Lung microvascular endothelial cell (primary cell): ENCODE results near the gene MAT2A. TPM values are rescaled to one million over a fixed set of nuclear protein-coding genes. Genes with fewer than 3 reads are reported as not detected.
"Not testable (repeated sequence)": the region's sequence is repeated elsewhere in the genome, so short reads cannot be mapped to it uniquely, and the experiment has no call there.

Experiments used
- DNase-seq, 2 donors: peaks; one replicate each; pipeline versions ENCODE4 v3.0.0 to v3.0.0-alpha.2; 2010; ENCODE audit warnings: low read depth in 2 of 2
- total RNA-seq: library from RNA; depleted of rRNA; stranded (reverse); fragments of >200 nt; gene quantifications from 2 replicates; pipeline ENCODE4 v1.2.1, GENCODE V29; 2014

MAT2A gene
- total RNA-seq, 1 donor from 2014 or later = 108 TPM

- no peak for DNase-seq
Measured at GRCh38 chr2:85547089-85547858, 8.3 kb downstream of the MAT2A start.

GRCh38 chr2:85547859-85548607, 9.1 kb downstream of the MAT2A start:
- DNase-seq = no peak

- DNase-seq = no peak
Measured at GRCh38 chr2:85548608-85548900, 9.6 kb downstream of the MAT2A start.

GRCh38 chr2:85549095-85549494, 10.1 kb downstream of the MAT2A start:
- no peak for DNase-seq

GRCh38 chr2:85549826-85550225, 10.9 kb downstream of the MAT2A start:
- peak in 1 of 2 donors; percentile 84 for DNase-seq

GRCh38 chr2:85550486-85550885, 11.5 kb downstream of the MAT2A start:
- DNase-seq = no peak

GRCh38 chr2:85551698-85552678, 13.0 kb downstream of the MAT2A start:
- DNase-seq = peak; percentile 81 to 85

GRCh38 chr2:85553184-85553583, 14.2 kb downstream of the MAT2A start:
- no peak for DNase-seq

- DNase-seq = no peak
Measured at GRCh38 chr2:85554980-85555612, 16.1 kb downstream of the MAT2A start.

GRCh38 chr2:85557130-85557529, 18.2 kb downstream of the MAT2A start:
- DNase-seq = no peak

GRCh38 chr2:85558160-85558559, 19.2 kb downstream of the MAT2A start:
- no peak for DNase-seq

- DNase-seq = not testable (repeated sequence)
Measured at GRCh38 chr2:85560403-85560726, 21.4 kb downstream of the MAT2A start.

- DNase-seq = peak in 1 of 2 donors; percentile 11
Measured at GRCh38 chr2:85560812-85561279, 21.9 kb downstream of the MAT2A start.

- peak; percentile 95 to 96 for DNase-seq
Measured at GRCh38 chr2:85561280-85562212, 22.6 kb downstream of the MAT2A start, which contains the start of gene GGCX. GGCX (minus strand) TSS chr2:85561493; CDS start chr2:85561428, 65 bp downstream.

- DNase-seq = no peak
Measured at GRCh38 chr2:85564144-85564563, 25.2 kb downstream of the MAT2A start.

- no peak for DNase-seq
Measured at GRCh38 chr2:85566265-85566664, 27.3 kb downstream of the MAT2A start.

- DNase-seq = no peak
Measured at GRCh38 chr2:85575739-85576138, 36.8 kb downstream of the MAT2A start.

- DNase-seq = no peak
Measured at GRCh38 chr2:85577063-85577385, 38.1 kb downstream of the MAT2A start.

GRCh38 chr2:85577386-85578242, 38.6 kb downstream of the MAT2A start, which contains the start of gene VAMP8:
VAMP8 (plus strand) TSS chr2:85577586; CDS start chr2:85577647, 61 bp downstream.
- no peak for DNase-seq
